HUES48 (cell line): ENCODE data around the gene SOCS1.

Experiments
- H3K27ac ChIP-seq: one replicate; pipeline ENCODE4 v1.7.0; 2013; ENCODE audit warnings: low read depth, low read length, inconsistent platforms
- H3K27me3 ChIP-seq: 2 replicates; pipeline ENCODE4 v1.6.1; 2013; ENCODE audit warnings: mild to moderate bottlenecking, low read length; ENCODE audit not compliant: control insufficient read depth, insufficient read depth
- H3K36me3 ChIP-seq: 2 replicates; pipeline ENCODE4 v1.6.1; 2013; ENCODE audit warnings: low read length; ENCODE audit not compliant: control insufficient read depth, insufficient read depth
- H3K4me1 ChIP-seq: 2 replicates; pipeline ENCODE4 v1.6.1; 2013; ENCODE audit warnings: mild to moderate bottlenecking, low read length; ENCODE audit not compliant: control insufficient read depth, insufficient read depth
- H3K4me3 ChIP-seq: 2 replicates; pipeline ENCODE4 v1.5.1; 2013; ENCODE audit warnings: mild to moderate bottlenecking, low read depth, low read length
- H3K9ac ChIP-seq: 2 replicates; pipeline ENCODE4 v1.6.1; 2013; ENCODE audit warnings: mild to moderate bottlenecking, low read depth, low read length, moderate library complexity
- H3K9me3 ChIP-seq: 2 replicates; pipeline ENCODE4 v1.6.1; 2013; ENCODE audit warnings: low read length; ENCODE audit not compliant: control insufficient read depth, insufficient read depth

Gene SOCS1

GRCh38 chr16:11280616-11281522 is 24.9 kb upstream of the SOCS1 start, which contains the start of gene PRM1:
Gene PRM1 (minus strand): TSS chr16:11281330. CDS start chr16:11281238, 92 bp downstream.
- Histone ChIP-seq H3K9me3 (no peaks in the 10 kb centered on the region), H3K9ac (no peak within 1 kb of the TSS), H3K27me3 (no peaks in the 10 kb centered on the region), H3K36me3 (no peaks in the 10 kb centered on the region), H3K27ac (no peak within 1 kb of the TSS), H3K4me3 (no peak within 1 kb of the TSS), H3K4me1 (no peaks in the 10 kb centered on the region)

- no peaks in the 10 kb centered on the region for H3K27me3 ChIP-seq
- H3K9ac ChIP-seq, result no peak overlapping the region
- H3K36me3 ChIP-seq, result no peaks in the 10 kb centered on the region
- no peak overlapping the region for H3K27ac ChIP-seq
- H3K9me3 ChIP-seq, result no peaks in the 10 kb centered on the region
- H3K4me1 ChIP-seq, result no peaks in the 10 kb centered on the region
- no peak overlapping the region for H3K4me3 ChIP-seq
Measured at GRCh38 chr16:11278681-11279628, 23.0 kb upstream of the SOCS1 start.

GRCh38 chr16:11277607-11278337 is 21.8 kb upstream of the SOCS1 start:
- H3K9me3 ChIP-seq, result no peaks in the 10 kb centered on the region
- H3K36me3 ChIP-seq, result no peaks in the 10 kb centered on the region
- H3K27me3 ChIP-seq, result no peaks in the 10 kb centered on the region
- H3K4me1 ChIP-seq, result 0 out of 2 replicates have a peak, but pooled peaks cover 3% of the 10 kb centered on the region
- H3K27ac ChIP-seq, result no peak overlapping the region
- H3K9ac ChIP-seq, result no peak overlapping the region
- no peak overlapping the region for H3K4me3 ChIP-seq

- H3K36me3 ChIP-seq, result no peaks in the 10 kb centered on the region
- H3K27me3 ChIP-seq, result no peaks in the 10 kb centered on the region
- 0 out of 2 replicates have a peak, but pooled peaks cover 3% of the 10 kb centered on the region for H3K4me1 ChIP-seq
- H3K27ac ChIP-seq, result no peak overlapping the region
- no peak overlapping the region for H3K4me3 ChIP-seq
- no peaks in the 10 kb centered on the region for H3K9me3 ChIP-seq
- no peak overlapping the region for H3K9ac ChIP-seq
Measured at GRCh38 chr16:11276896-11277593, 21.0 kb upstream of the SOCS1 start.

- H3K27ac ChIP-seq, result no peak within 1 kb of the TSS
- H3K9me3 ChIP-seq, result no peaks in the 10 kb centered on the region
- H3K4me3 ChIP-seq, result no peak within 1 kb of the TSS
- 0 out of 2 replicates have a peak, but pooled peaks cover 3% of the 10 kb centered on the region for H3K4me1 ChIP-seq
- H3K9ac ChIP-seq, result no peak within 1 kb of the TSS
- H3K36me3 ChIP-seq, result no peaks in the 10 kb centered on the region
- no peaks in the 10 kb centered on the region for H3K27me3 ChIP-seq
Measured at GRCh38 chr16:11276143-11276895, 20.3 kb upstream of the SOCS1 start, which contains the start of gene PRM2. Gene PRM2 (minus strand): TSS chr16:11276480. CDS start chr16:11276370, 110 bp downstream.

GRCh38 chr16:11274964-11275363 is 19.0 kb upstream of the SOCS1 start:
- H3K27me3 ChIP-seq, result no peaks in the 10 kb centered on the region
- no peaks in the 10 kb centered on the region for H3K9me3 ChIP-seq
- no peaks in the 10 kb centered on the region for H3K36me3 ChIP-seq
- no peak overlapping the region for H3K9ac ChIP-seq
- no peak overlapping the region for H3K4me3 ChIP-seq
- H3K27ac ChIP-seq, result no peak overlapping the region
- 0 out of 2 replicates have a peak, but pooled peaks cover 3% of the 10 kb centered on the region for H3K4me1 ChIP-seq

GRCh38 chr16:11273721-11274324 is 17.8 kb upstream of the SOCS1 start:
- Histone ChIP-seq H3K27ac (no peak overlapping the region), H3K36me3 (no peaks in the 10 kb centered on the region), H3K27me3 (no peaks in the 10 kb centered on the region), H3K4me1 (0 out of 2 replicates have a peak, but pooled peaks cover 3% of the 10 kb centered on the region), H3K4me3 (no peak overlapping the region), H3K9ac (no peak overlapping the region), H3K9me3 (no peaks in the 10 kb centered on the region)

GRCh38 chr16:11272921-11273720 is 17.1 kb upstream of the SOCS1 start, which contains the start of gene PRM3:
Gene PRM3 (minus strand): TSS chr16:11273629. CDS start chr16:11273595, 34 bp downstream.
- H3K9ac ChIP-seq, result no peak within 1 kb of the TSS
- H3K4me1 ChIP-seq, result 0 out of 2 replicates have a peak, but pooled peaks cover 3% of the 10 kb centered on the region
- H3K9me3 ChIP-seq, result no peaks in the 10 kb centered on the region
- H3K27ac ChIP-seq, result no peak within 1 kb of the TSS
- H3K27me3 ChIP-seq, result no peaks in the 10 kb centered on the region
- no peak within 1 kb of the TSS for H3K4me3 ChIP-seq
- no peaks in the 10 kb centered on the region for H3K36me3 ChIP-seq

- Histone ChIP-seq H3K36me3 (no peaks in the 10 kb centered on the region), H3K9ac (no peak overlapping the region), H3K27ac (no peak overlapping the region), H3K27me3 (no peaks in the 10 kb centered on the region), H3K9me3 (no peaks in the 10 kb centered on the region), H3K4me1 (0 out of 2 replicates have a peak, but pooled peaks cover 3% of the 10 kb centered on the region), H3K4me3 (no peak overlapping the region)
Measured at GRCh38 chr16:11272484-11272883, 16.5 kb upstream of the SOCS1 start.
